KOPT-K1 (cell line): ENCODE measurements around the gene ZNF521.
"Not testable (repeated sequence)": the region's sequence is repeated elsewhere in the genome, so short reads cannot be mapped to it uniquely, and the experiment has no call there.

Experiments used
- H3K27ac ChIP-seq: fragments of 200-600 bp; sonication (generic); 2 replicates; pipeline ENCODE4 v1.5.1; 2016; ENCODE audit warnings: antibody characterized with exemption, mild to moderate bottlenecking, low read depth, low read length; ENCODE audit not compliant: poor library complexity, severe bottlenecking
- H3K36me3 ChIP-seq: fragments of 200-600 bp; sonication (generic); 2 replicates; pipeline ENCODE4 v1.5.1; 2017; ENCODE audit warnings: antibody characterized with exemption, mild to moderate bottlenecking, low read length, moderate library complexity; ENCODE audit not compliant: insufficient read depth
- H3K9me3 ChIP-seq: fragments of 200-600 bp; sonication (generic); 2 replicates; pipeline ENCODE4 v1.5.1; 2017; ENCODE audit warnings: antibody characterized with exemption, low read length, mild to moderate bottlenecking; ENCODE audit not compliant: insufficient read depth, poor library complexity, severe bottlenecking

ZNF521 gene

GRCh38 chr18:25284861-25285550 is 67.0 kb downstream of the ZNF521 start:
- Histone ChIP-seq H3K9me3 (no peaks in the 10 kb centered on the region), H3K27ac (no peak overlapping the region), H3K36me3 (no peaks in the 10 kb centered on the region)

GRCh38 chr18:25284281-25284680 is 67.7 kb downstream of the ZNF521 start:
- no peak overlapping the region for H3K27ac ChIP-seq
- H3K36me3 ChIP-seq = no peaks in the 10 kb centered on the region

GRCh38 chr18:25283781-25284180 is 68.2 kb downstream of the ZNF521 start:
- Histone ChIP-seq H3K9me3 (no peaks in the 10 kb centered on the region), H3K36me3 (no peaks in the 10 kb centered on the region), H3K27ac (no peak overlapping the region)

More at GRCh38 chr18:25284281-25284680, 67.7 kb downstream of the ZNF521 start:
- no peaks in the 10 kb centered on the region for H3K9me3 ChIP-seq

GRCh38 chr18:25282896-25283703 is 68.9 kb downstream of the ZNF521 start:
- no peaks in the 10 kb centered on the region for H3K9me3 ChIP-seq
- H3K27ac ChIP-seq = no peak overlapping the region
- no peaks in the 10 kb centered on the region for H3K36me3 ChIP-seq

GRCh38 chr18:25282282-25282681 is 69.7 kb downstream of the ZNF521 start:
- Histone ChIP-seq H3K36me3 (no peaks in the 10 kb centered on the region), H3K27ac (no peak overlapping the region), H3K9me3 (no peaks in the 10 kb centered on the region)

GRCh38 chr18:25281556-25281955 is 70.4 kb downstream of the ZNF521 start:
- no peak overlapping the region for H3K27ac ChIP-seq
- no peaks in the 10 kb centered on the region for H3K36me3 ChIP-seq
- no peaks in the 10 kb centered on the region for H3K9me3 ChIP-seq

GRCh38 chr18:25279961-25280360 is 72.0 kb downstream of the ZNF521 start:
- no peaks in the 10 kb centered on the region for H3K36me3 ChIP-seq
- no peak overlapping the region for H3K27ac ChIP-seq
- H3K9me3 ChIP-seq = no peaks in the 10 kb centered on the region

GRCh38 chr18:25279556-25279955 is 72.4 kb downstream of the ZNF521 start:
- no peaks in the 10 kb centered on the region for H3K9me3 ChIP-seq
- H3K36me3 ChIP-seq = no peaks in the 10 kb centered on the region
- no peak overlapping the region for H3K27ac ChIP-seq

GRCh38 chr18:25279133-25279532 is 72.8 kb downstream of the ZNF521 start:
- no peaks in the 10 kb centered on the region for H3K9me3 ChIP-seq
- no peaks in the 10 kb centered on the region for H3K36me3 ChIP-seq
- H3K27ac ChIP-seq = no peak overlapping the region

GRCh38 chr18:25278394-25278793 is 73.6 kb downstream of the ZNF521 start:
- Histone ChIP-seq H3K36me3 (no peaks in the 10 kb centered on the region), H3K27ac (no peak overlapping the region), H3K9me3 (no peaks in the 10 kb centered on the region)

- Histone ChIP-seq H3K9me3 (no peaks in the 10 kb centered on the region), H3K36me3 (no peaks in the 10 kb centered on the region), H3K27ac (no peak overlapping the region)
These were observed 76.5 kb downstream of the ZNF521 start for GRCh38 chr18:25275412-25276001.

- Histone ChIP-seq H3K36me3 (no peaks in the 10 kb centered on the region), H3K9me3 (no peaks in the 10 kb centered on the region), H3K27ac (no peak overlapping the region)
These were observed 77.0 kb downstream of the ZNF521 start for GRCh38 chr18:25274926-25275325.

GRCh38 chr18:25266931-25267527 is 84.9 kb downstream of the ZNF521 start:
- not testable (repeated sequence) for H3K27ac ChIP-seq, H3K9me3 ChIP-seq, H3K36me3 ChIP-seq

- H3K9me3 ChIP-seq = no peaks in the 10 kb centered on the region
- H3K27ac ChIP-seq = no peak overlapping the region
- no peaks in the 10 kb centered on the region for H3K36me3 ChIP-seq
These were observed 89.0 kb downstream of the ZNF521 start for GRCh38 chr18:25262920-25263319.

- H3K9me3 ChIP-seq = no peaks in the 10 kb centered on the region
- H3K36me3 ChIP-seq = no peaks in the 10 kb centered on the region
- no peak overlapping the region for H3K27ac ChIP-seq
These were observed 90.2 kb downstream of the ZNF521 start for GRCh38 chr18:25261768-25262167.
